ENCODE data around the gene CBFA2T3. TPM values are rescaled to one million over a fixed set of nuclear protein-coding genes. Genes with fewer than 3 reads are reported as not detected.

Gene CBFA2T3
- total RNA-seq, 1 donor from 2014 or later = 2.4 TPM

DNA sequence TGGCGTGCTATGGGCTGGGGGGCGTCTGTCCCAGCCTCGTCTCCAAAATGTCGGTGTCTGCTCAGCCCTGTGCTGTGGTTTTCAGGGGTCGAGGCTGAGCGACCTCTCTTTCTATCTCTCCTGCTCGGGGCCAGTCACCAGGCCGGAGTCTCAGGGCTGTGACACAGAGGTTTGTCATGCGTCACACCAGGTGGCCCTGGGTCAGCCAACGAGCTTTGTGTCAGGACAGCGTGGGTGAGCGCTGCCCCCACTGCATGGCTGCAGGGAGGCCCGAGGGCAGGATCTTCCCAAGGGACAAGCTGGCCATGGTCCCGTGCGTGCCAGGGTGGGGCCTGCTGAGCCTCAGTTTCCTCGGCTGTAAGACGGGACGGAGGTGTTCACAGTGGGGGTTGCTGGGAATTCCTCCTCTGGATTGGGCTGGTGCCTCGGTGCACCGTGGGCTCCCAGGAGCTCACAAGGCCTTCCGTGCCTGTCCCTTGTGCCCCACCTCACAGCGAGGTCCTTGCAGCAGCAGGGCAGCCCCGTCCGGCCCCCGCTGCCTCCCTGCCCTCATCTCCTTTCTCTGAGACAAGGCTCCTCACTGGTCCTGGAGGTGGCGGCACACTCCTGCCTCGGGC, 50.5 kb downstream of the CBFA2T3 start:
- peak overlapping the region; percentile 71 for H3K4me3 Mint-ChIP-seq (ENCODE audit: unreplicated experiment)
- H3K36me3 Mint-ChIP-seq (ENCODE audit: low read depth, unreplicated experiment) = no peaks in the 10 kb centered on the region

DNA sequence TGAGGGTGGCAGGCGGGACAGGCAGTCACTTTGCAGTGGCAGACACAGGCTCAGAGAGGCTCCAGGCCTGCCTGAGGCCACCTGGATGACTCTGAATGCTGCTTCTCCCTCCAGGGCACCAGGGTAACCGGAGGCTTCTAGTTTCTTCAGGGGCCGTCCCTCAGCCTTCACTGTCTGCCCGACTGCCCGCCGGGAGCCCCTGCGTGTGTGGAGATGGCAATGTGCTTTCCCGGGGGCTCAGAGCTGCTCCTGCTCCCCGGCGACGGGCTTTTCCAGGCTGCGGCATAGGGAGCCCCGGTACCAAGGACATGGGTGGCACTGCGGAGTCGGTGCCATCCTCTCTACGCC, 51.5 kb downstream of the CBFA2T3 start:
- no peaks in the 10 kb centered on the region for H3K9me3 ChIP-seq (ENCODE audit: insufficient read depth, low read depth, low read length)
- Mint-ChIP-seq H3K9me3 (ENCODE audit: unreplicated experiment) (no peaks in the 10 kb centered on the region), H3K4me3 (ENCODE audit: unreplicated experiment) (peak overlapping the region; percentile 54), H3K36me3 (ENCODE audit: low read depth, unreplicated experiment) (no peaks in the 10 kb centered on the region), H3K4me1 (ENCODE audit: low read depth, unreplicated experiment) (peaks cover 17% of the 10 kb centered on the region), H3K27ac (ENCODE audit: unreplicated experiment) (no peak overlapping the region), H3K27me3 (ENCODE audit: low read depth, unreplicated experiment) (peaks cover 4% of the 10 kb centered on the region)
- no peak overlapping the region for H3K4me3 ChIP-seq (ENCODE audit: insufficient read depth, low read depth, low read length)
- peak overlapping the region; percentile 21 for H3K27ac ChIP-seq (ENCODE audit: low read depth, low read length)
- no peaks in the 10 kb centered on the region for H4K20me1 ChIP-seq (ENCODE audit: insufficient read depth, low read length)
- H3K4me1 ChIP-seq (ENCODE audit: insufficient read depth, low read length) = peaks cover 27% of the 10 kb centered on the region
- H3K4me2 ChIP-seq (ENCODE audit: low read length) = peak overlapping the region; percentile 75
- TF ChIP-seq EZH2 (IDR thresholded peaks at IDR 0.05; ENCODE audit: insufficient read depth, low read length) = no peak
- TF ChIP-seq, protein P1, sequence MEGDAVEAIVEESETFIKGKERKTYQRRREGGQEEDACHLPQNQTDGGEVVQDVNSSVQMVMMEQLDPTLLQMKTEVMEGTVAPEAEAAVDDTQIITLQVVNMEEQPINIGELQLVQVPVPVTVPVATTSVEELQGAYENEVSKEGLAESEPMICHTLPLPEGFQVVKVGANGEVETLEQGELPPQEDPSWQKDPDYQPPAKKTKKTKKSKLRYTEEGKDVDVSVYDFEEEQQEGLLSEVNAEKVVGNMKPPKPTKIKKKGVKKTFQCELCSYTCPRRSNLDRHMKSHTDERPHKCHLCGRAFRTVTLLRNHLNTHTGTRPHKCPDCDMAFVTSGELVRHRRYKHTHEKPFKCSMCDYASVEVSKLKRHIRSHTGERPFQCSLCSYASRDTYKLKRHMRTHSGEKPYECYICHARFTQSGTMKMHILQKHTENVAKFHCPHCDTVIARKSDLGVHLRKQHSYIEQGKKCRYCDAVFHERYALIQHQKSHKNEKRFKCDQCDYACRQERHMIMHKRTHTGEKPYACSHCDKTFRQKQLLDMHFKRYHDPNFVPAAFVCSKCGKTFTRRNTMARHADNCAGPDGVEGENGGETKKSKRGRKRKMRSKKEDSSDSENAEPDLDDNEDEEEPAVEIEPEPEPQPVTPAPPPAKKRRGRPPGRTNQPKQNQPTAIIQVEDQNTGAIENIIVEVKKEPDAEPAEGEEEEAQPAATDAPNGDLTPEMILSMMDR (IDR thresholded peaks at IDR 0.05; ENCODE audit: insufficient read depth, low read depth, low read length) = no peak
- FAIRE-seq (no peak), DNase-seq (ENCODE audit: low read depth) (no peak)
- peak overlapping the region; percentile 10 for H3K9ac ChIP-seq (ENCODE audit: low read length)
- H2AFZ ChIP-seq (ENCODE audit: low read depth, low read length) = peak overlapping the region; percentile 64
- no peaks in the 10 kb centered on the region for H3K36me3 ChIP-seq (ENCODE audit: insufficient read depth, low read length)
- H3K27me3 ChIP-seq (ENCODE audit: insufficient read depth, low read length) = no peaks in the 10 kb centered on the region
- H3K79me2 ChIP-seq (ENCODE audit: insufficient read depth, low read length) = no peaks in the 10 kb centered on the region

More for the DNA sequence above, 50.5 kb downstream of the CBFA2T3 start:
- H3K27me3 ChIP-seq (ENCODE audit: insufficient read depth, low read length) = no peaks in the 10 kb centered on the region
- peak overlapping the region; percentile 75 for H3K4me2 ChIP-seq (ENCODE audit: low read length)
- peak overlapping the region; percentile 10 for H3K9ac ChIP-seq (ENCODE audit: low read length)
- no peak overlapping the region for H3K27ac ChIP-seq (ENCODE audit: low read depth, low read length)
- DNase-seq (ENCODE audit: low read depth) (no peak), FAIRE-seq (no peak)
- no peak overlapping the region for H3K4me3 ChIP-seq (ENCODE audit: insufficient read depth, low read depth, low read length)
- peaks cover 24% of the 10 kb centered on the region for H3K4me1 ChIP-seq (ENCODE audit: insufficient read depth, low read length)
- TF ChIP-seq, protein P1 (IDR thresholded peaks at IDR 0.05; ENCODE audit: insufficient read depth, low read depth, low read length) = no peak
- TF ChIP-seq EZH2 (IDR thresholded peaks at IDR 0.05; ENCODE audit: insufficient read depth, low read length) = no peak
- H3K79me2 ChIP-seq (ENCODE audit: insufficient read depth, low read length) = no peaks in the 10 kb centered on the region
- no peak overlapping the region for H2AFZ ChIP-seq (ENCODE audit: low read depth, low read length)
- H3K9me3 ChIP-seq (ENCODE audit: insufficient read depth, low read depth, low read length) = no peaks in the 10 kb centered on the region
- H3K9me3 Mint-ChIP-seq (ENCODE audit: unreplicated experiment) = no peaks in the 10 kb centered on the region
- H3K4me1 Mint-ChIP-seq (ENCODE audit: low read depth, unreplicated experiment) = peaks cover 17% of the 10 kb centered on the region
- H4K20me1 ChIP-seq (ENCODE audit: insufficient read depth, low read length) = no peaks in the 10 kb centered on the region
- peaks cover 10% of the 10 kb centered on the region for H3K27me3 Mint-ChIP-seq (ENCODE audit: low read depth, unreplicated experiment)
- no peaks in the 10 kb centered on the region for H3K36me3 ChIP-seq (ENCODE audit: insufficient read depth, low read length)
- H3K27ac Mint-ChIP-seq (ENCODE audit: unreplicated experiment) = no peak overlapping the region

DNA sequence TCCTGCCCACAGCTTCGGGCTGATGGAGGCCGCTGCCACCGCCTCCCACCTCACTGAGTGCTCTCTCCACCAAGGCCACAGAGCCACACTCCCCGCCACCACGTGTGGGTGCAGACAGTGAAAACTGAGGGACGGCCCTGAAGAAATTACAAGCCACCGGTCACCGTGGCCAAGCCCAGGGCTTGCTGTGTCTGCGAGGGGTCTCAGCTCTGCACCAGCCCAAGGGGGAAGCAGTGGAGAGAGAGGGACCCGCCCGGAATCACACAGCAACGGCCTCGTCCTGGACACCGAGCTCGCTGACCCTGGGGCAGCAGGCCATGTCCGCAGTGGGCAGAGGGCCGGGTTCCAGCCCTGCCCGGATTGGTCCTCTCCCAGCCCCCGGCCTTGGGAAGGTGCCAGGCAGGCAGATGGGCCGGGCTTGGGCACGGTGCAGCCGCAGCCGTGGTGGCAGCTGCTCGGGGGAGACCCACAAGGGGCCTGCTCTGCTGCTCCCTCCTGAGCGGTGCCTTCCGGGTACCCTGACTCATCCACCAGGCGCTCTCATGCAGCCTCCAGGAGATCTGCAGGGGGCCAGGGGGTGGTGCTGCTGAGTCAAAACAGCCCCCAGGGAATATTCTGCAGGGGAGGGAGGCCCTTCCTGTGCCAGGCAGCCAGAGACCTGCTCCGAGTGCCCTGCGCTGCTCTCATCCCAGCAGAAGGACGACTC, 52.0 kb downstream of the CBFA2T3 start:
- Mint-ChIP-seq H3K36me3 (ENCODE audit: low read depth, unreplicated experiment) (no peaks in the 10 kb centered on the region), H3K27me3 (ENCODE audit: low read depth, unreplicated experiment) (peaks cover 4% of the 10 kb centered on the region), H3K4me1 (ENCODE audit: low read depth, unreplicated experiment) (peaks cover 17% of the 10 kb centered on the region), H3K4me3 (ENCODE audit: unreplicated experiment) (no peak overlapping the region), H3K27ac (ENCODE audit: unreplicated experiment) (no peak overlapping the region), H3K9me3 (ENCODE audit: unreplicated experiment) (no peaks in the 10 kb centered on the region)
- TF ChIP-seq EZH2 (IDR thresholded peaks at IDR 0.05; ENCODE audit: insufficient read depth, low read length) = no peak
- TF ChIP-seq, protein P1 (IDR thresholded peaks at IDR 0.05; ENCODE audit: insufficient read depth, low read depth, low read length) = peak; percentile 30
- peak overlapping the region; percentile 64 for H2AFZ ChIP-seq (ENCODE audit: low read depth, low read length)
- peak overlapping the region; percentile 75 for H3K4me2 ChIP-seq (ENCODE audit: low read length)
- H3K9me3 ChIP-seq (ENCODE audit: insufficient read depth, low read depth, low read length) = no peaks in the 10 kb centered on the region
- no peak overlapping the region for H3K4me3 ChIP-seq (ENCODE audit: insufficient read depth, low read depth, low read length)
- H3K79me2 ChIP-seq (ENCODE audit: insufficient read depth, low read length) = no peaks in the 10 kb centered on the region
- no peaks in the 10 kb centered on the region for H3K27me3 ChIP-seq (ENCODE audit: insufficient read depth, low read length)
- peaks cover 27% of the 10 kb centered on the region for H3K4me1 ChIP-seq (ENCODE audit: insufficient read depth, low read length)
- H3K9ac ChIP-seq (ENCODE audit: low read length) = peak overlapping the region; percentile 10
- no peaks in the 10 kb centered on the region for H3K36me3 ChIP-seq (ENCODE audit: insufficient read depth, low read length)
- H4K20me1 ChIP-seq (ENCODE audit: insufficient read depth, low read length) = no peaks in the 10 kb centered on the region
- H3K27ac ChIP-seq (ENCODE audit: low read depth, low read length) = peak overlapping the region; percentile 21
- no peak for FAIRE-seq
- peak; percentile 62 for DNase-seq (ENCODE audit: low read depth)

Measured in astrocyte (in vitro differentiated cells and primary cell).